Measurements from ENCODE around the gene EBF3.
A peak's percentile ranks its signal among the peaks of the same experiment; 100 is the strongest.

EBF3 gene

DNA sequence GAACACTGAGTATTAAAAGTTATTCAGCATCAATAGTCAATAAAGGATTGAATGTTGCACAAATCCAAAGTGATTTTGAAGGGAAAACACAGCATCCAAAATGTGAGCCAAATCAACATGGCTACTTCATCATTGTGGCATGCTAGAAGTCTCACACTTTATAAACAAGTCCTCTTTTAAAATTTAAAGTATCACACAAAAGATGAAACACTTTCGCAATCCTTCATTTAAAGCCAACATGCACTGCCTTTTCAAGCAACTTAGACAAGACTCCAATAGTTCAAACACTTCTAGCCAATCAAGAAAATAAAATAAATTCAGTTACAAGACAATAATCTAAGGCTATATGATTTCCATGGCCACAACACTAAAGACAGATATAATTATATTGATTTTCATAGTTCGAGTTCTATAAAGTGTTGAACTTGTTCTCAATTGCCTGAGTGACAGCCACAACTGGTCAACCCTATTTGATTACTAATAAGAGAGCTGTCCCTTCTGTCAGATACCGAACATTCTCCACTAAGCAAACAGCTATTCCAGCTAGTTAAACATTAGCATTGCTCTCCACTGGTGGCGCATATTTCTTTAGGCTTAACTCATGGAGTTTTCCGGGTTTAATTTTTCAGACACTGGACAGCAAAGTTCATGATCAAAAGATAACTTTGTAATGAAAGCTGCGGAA is 8.3 kb downstream of the EBF3 start:
- Histone ChIP-seq H3K79me1 (replicated peaks; ENCODE audit: low read length, poor library complexity, severe bottlenecking) (no peaks in the 10 kb centered on the region), H3K36me3 (ENCODE audit: control insufficient read depth in 1 of 2, insufficient read depth in 2 of 2, low read depth in 1 of 2, low read length in 2 of 2) (peaks cover 0 to 62% of the 10 kb centered on the region in 2 experiments), H3K14ac (ENCODE audit: low read length in 2 of 2) (no peak overlapping the region), H3K9ac (ENCODE audit: low read length) (peak overlapping the region; percentile 98), H2BK15ac (ENCODE audit: low read depth, poor library complexity, severe bottlenecking) (no peak overlapping the region), H3K4me3 (ENCODE audit: insufficient read depth in 1 of 2, low read depth in 1 of 2, low read length in 2 of 2) (peak overlapping the region in 1 of 2 experiments; percentile 87), H3K18ac (ENCODE audit: low read depth in 1 of 2, low read length in 2 of 2) (no peak overlapping the region), H3K4me2 (ENCODE audit: low read length, poor library complexity, severe bottlenecking) (no peak overlapping the region), H3K4me1 (ENCODE audit: control insufficient read depth, insufficient read depth, low read depth, low read length) (peaks cover 22% of the 10 kb centered on the region), H4K91ac (ENCODE audit: low read length) (no peak overlapping the region), H2AK5ac (ENCODE audit: low read length, severe bottlenecking) (no peak overlapping the region), H3K27ac (ENCODE audit: low read length, poor library complexity, severe bottlenecking) (peak overlapping the region; percentile 2), H3K9me3 (ENCODE audit: control insufficient read depth, low read length) (no peaks in the 10 kb centered on the region), H3K23ac (ENCODE audit: low read length in 2 of 2) (no peak overlapping the region), H2AFZ (ENCODE audit: low read depth, low read length) (no peak overlapping the region), H3K4ac (ENCODE audit: low read depth in 1 of 2, low read length in 2 of 2) (no peak overlapping the region), H2BK12ac (ENCODE audit: low read length in 2 of 2) (no peak overlapping the region), H3K27me3 (ENCODE audit: control insufficient read depth in 1 of 2, insufficient read depth in 1 of 2, low read length in 2 of 2) (peaks cover 0 to 32% of the 10 kb centered on the region in 2 experiments), H4K8ac (ENCODE audit: low read length) (no peak overlapping the region), H2BK120ac (ENCODE audit: low read depth, low read length) (no peak overlapping the region), H2BK5ac (ENCODE audit: low read depth, low read length, poor library complexity, severe bottlenecking) (no peak overlapping the region)
- 79% methylated on average over 6 of the region's 6 CpGs for WGBS
- no peak for DNase-seq

DNA sequence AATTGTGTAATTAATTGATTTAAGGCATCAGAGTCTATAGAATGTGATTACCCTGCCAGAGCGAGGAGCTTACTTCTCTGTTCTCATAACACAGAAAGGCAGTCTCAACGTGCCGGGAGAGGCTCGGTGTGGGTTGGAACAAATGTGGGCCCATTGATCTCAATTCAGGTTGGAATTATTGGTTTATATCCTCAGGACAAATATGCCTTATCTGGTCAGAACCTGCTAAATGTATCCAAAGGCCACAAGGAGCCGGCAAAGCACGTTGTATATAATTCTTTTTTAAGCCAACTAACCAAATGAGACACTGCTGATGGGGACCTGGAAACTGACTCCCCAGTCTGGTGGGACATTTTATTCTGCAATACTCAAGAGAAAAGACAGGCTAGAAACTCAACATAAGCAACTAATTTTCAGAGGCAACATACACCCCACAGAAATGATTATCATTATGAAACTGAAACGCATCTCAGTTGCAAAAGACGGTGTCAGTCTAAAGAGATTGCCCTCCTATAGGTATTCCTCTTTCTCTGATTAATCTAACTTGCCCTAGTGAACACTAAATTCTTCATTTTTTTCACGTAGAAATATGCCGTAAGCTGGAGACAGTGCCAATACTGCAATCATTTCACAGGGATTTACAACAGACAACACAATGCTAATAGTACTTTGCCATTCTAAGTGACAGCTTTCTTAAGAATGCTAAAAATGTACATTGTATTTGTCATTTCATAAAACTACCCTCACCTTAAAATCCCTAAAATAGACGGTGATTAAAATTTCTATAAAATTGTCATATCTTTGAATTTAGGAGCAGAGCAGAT is 9.4 kb downstream of the EBF3 start:
- WGBS: 91% methylated on average over 10 of the region's 11 CpGs

DNA sequence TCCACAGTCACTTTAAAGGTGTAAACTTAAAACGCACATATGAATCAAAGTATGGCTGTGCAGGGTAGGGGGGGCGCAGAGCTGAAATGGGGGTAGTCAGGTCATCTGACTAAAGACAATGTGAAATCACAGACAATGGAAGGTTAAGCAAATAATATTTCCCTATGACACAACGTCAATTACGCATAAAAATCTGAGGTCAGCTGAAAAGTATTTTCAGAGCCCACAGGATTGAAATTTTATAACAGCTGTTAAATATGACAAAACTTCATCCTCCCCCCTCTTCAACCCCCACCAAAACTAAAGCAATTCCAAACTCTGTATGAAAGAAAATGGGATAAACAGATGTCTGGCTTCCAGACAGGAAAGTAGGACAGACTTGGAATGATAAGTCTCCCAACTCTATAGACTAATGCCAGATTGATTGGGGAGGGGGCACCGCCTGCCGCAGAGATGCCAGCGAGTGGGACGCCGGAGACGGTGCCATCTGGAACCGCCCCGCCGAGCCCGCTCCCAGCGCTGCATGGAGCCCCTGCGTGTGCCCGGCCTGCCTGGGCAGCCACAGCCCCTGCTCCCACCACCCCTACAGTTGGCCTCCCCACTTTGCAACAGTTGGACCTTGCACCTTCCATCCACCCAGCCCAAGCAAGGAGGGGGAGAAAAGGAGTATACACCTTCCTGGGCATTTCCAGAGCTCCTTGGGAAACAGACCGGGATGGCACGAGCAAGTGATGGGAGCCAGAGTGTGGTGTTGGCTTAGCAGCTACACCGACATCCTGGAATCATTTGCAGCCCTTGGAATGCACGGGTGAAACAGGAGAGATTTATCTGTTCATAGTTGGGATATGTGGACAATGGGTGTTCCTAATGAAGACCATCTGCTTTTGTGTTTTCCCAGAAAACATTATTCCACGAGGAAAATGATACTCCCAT is 10.7 kb downstream of the EBF3 start:
- no peak overlapping the region for H2BK15ac ChIP-seq (ENCODE audit: low read depth, poor library complexity, severe bottlenecking)
- H3K14ac ChIP-seq (ENCODE audit: low read length in 2 of 2): no peak overlapping the region
- no peak overlapping the region for H4K8ac ChIP-seq (ENCODE audit: low read length)
- H2AFZ ChIP-seq (ENCODE audit: low read depth, low read length): no peak overlapping the region
- no peaks in the 10 kb centered on the region for H3K9me3 ChIP-seq (ENCODE audit: control insufficient read depth, low read length)
- peak overlapping the region; percentile 98 for H3K9ac ChIP-seq (ENCODE audit: low read length)
- H2BK5ac ChIP-seq (ENCODE audit: low read depth, low read length, poor library complexity, severe bottlenecking): no peak overlapping the region
- WGBS: 90% methylated on average over 13 of the region's 22 CpGs
- no peak overlapping the region for H3K4me2 ChIP-seq (ENCODE audit: low read length, poor library complexity, severe bottlenecking)
- no peak overlapping the region for H2BK120ac ChIP-seq (ENCODE audit: low read depth, low read length)
- peaks cover 9% of the 10 kb centered on the region for H3K4me1 ChIP-seq (ENCODE audit: control insufficient read depth, insufficient read depth, low read depth, low read length)
- no peak overlapping the region for H4K91ac ChIP-seq (ENCODE audit: low read length)
- no peak overlapping the region for H3K27ac ChIP-seq (ENCODE audit: low read length, poor library complexity, severe bottlenecking)
- H3K4ac ChIP-seq (ENCODE audit: low read depth in 1 of 2, low read length in 2 of 2): no peak overlapping the region
- H3K79me1 ChIP-seq (replicated peaks; ENCODE audit: low read length, poor library complexity, severe bottlenecking): no peaks in the 10 kb centered on the region
- H3K23ac ChIP-seq (ENCODE audit: low read length in 2 of 2): no peak overlapping the region
- no peak overlapping the region for H2BK12ac ChIP-seq (ENCODE audit: low read length in 2 of 2)
- no peak overlapping the region for H3K18ac ChIP-seq (ENCODE audit: low read depth in 1 of 2, low read length in 2 of 2)
- no peak overlapping the region for H2AK5ac ChIP-seq (ENCODE audit: low read length, severe bottlenecking)
- no peak for DNase-seq
- H3K27me3 ChIP-seq (ENCODE audit: control insufficient read depth in 1 of 2, insufficient read depth in 1 of 2, low read length in 2 of 2): peaks cover 0 to 22% of the 10 kb centered on the region in 2 experiments
- peaks cover 0 to 66% of the 10 kb centered on the region in 2 experiments for H3K36me3 ChIP-seq (ENCODE audit: control insufficient read depth in 1 of 2, insufficient read depth in 2 of 2, low read depth in 1 of 2, low read length in 2 of 2)
- peak overlapping the region in 1 of 2 experiments; percentile 87 for H3K4me3 ChIP-seq (ENCODE audit: insufficient read depth in 1 of 2, low read depth in 1 of 2, low read length in 2 of 2)

More for the DNA sequence above, 9.4 kb downstream of the EBF3 start:
- Histone ChIP-seq H3K18ac (ENCODE audit: low read depth in 1 of 2, low read length in 2 of 2) (no peak overlapping the region), H4K8ac (ENCODE audit: low read length) (no peak overlapping the region), H3K9ac (ENCODE audit: low read length) (peak overlapping the region; percentile 98), H2BK12ac (ENCODE audit: low read length in 2 of 2) (no peak overlapping the region), H3K4me1 (ENCODE audit: control insufficient read depth, insufficient read depth, low read depth, low read length) (peaks cover 20% of the 10 kb centered on the region), H3K23ac (ENCODE audit: low read length in 2 of 2) (no peak overlapping the region), H3K36me3 (ENCODE audit: control insufficient read depth in 1 of 2, insufficient read depth in 2 of 2, low read depth in 1 of 2, low read length in 2 of 2) (peaks cover 0 to 58% of the 10 kb centered on the region in 2 experiments), H3K27ac (ENCODE audit: low read length, poor library complexity, severe bottlenecking) (no peak overlapping the region), H2BK120ac (ENCODE audit: low read depth, low read length) (no peak overlapping the region), H2AFZ (ENCODE audit: low read depth, low read length) (no peak overlapping the region), H3K27me3 (ENCODE audit: control insufficient read depth in 1 of 2, insufficient read depth in 1 of 2, low read length in 2 of 2) (peaks cover 0 to 22% of the 10 kb centered on the region in 2 experiments), H3K4me2 (ENCODE audit: low read length, poor library complexity, severe bottlenecking) (no peak overlapping the region), H3K4me3 (ENCODE audit: insufficient read depth in 1 of 2, low read depth in 1 of 2, low read length in 2 of 2) (peak overlapping the region in 1 of 2 experiments; percentile 87), H4K91ac (ENCODE audit: low read length) (no peak overlapping the region), H2BK15ac (ENCODE audit: low read depth, poor library complexity, severe bottlenecking) (no peak overlapping the region), H3K79me1 (replicated peaks; ENCODE audit: low read length, poor library complexity, severe bottlenecking) (no peaks in the 10 kb centered on the region), H2BK5ac (ENCODE audit: low read depth, low read length, poor library complexity, severe bottlenecking) (no peak overlapping the region), H3K14ac (ENCODE audit: low read length in 2 of 2) (no peak overlapping the region), H3K9me3 (ENCODE audit: control insufficient read depth, low read length) (no peaks in the 10 kb centered on the region), H2AK5ac (ENCODE audit: low read length, severe bottlenecking) (peak overlapping the region; percentile 51), H3K4ac (ENCODE audit: low read depth in 1 of 2, low read length in 2 of 2) (no peak overlapping the region)
- DNase-seq: no peak
